Measurements from ENCODE around the gene STRA8. TPM values are rescaled to one million over a fixed set of nuclear protein-coding genes. Genes with fewer than 3 reads are reported as not detected.
A peak's percentile ranks its signal among the peaks of the same experiment; 100 is the strongest.

The STRA8 gene
- total and polyA plus RNA-seq, 4 donors = not detected

GRCh38 chr7:135259702-135260101, 26.1 kb downstream of the STRA8 start:
- Histone ChIP-seq H3K9me3 (ENCODE audit: control insufficient read depth in 4 of 4, insufficient read depth in 3 of 4, low read length in 3 of 4) (peaks cover 0 to 5% (median 0%) of the 10 kb centered on the region in 4 donors), H3K36me3 (ENCODE audit: control insufficient read depth in 4 of 4, insufficient read depth in 4 of 4, low read length in 4 of 4) (no peaks in the 10 kb centered on the region), H3K4me3 (no peak overlapping the region), H3K27ac (ENCODE audit: low read depth in 1 of 2, low read length in 1 of 2) (no peak overlapping the region), H3K4me1 (ENCODE audit: control insufficient read depth in 5 of 5, insufficient read depth in 5 of 5, low read length in 5 of 5) (peaks cover 0 to 22% (median 11%) of the 10 kb centered on the region in 5 donors), H3K9ac (ENCODE audit: insufficient read depth in 1 of 2, low read length in 2 of 2) (no peak overlapping the region), H3K27me3 (ENCODE audit: control insufficient read depth in 3 of 3, insufficient read depth in 3 of 3, low read length in 2 of 3) (no peaks in the 10 kb centered on the region)
- DNase-seq (no peak), ATAC-seq (ENCODE audit: insufficient read depth, low FRiP score) (no peak)
- no peak for TF ChIP-seq CTCF (IDR thresholded peaks at IDR 0.05; ENCODE audit: control extremely low read depth, extremely low read depth)
- 88 to 92% methylated on average over 6 of the region's 6 CpGs for WGBS, 2 donors

GRCh38 chr7:135260470-135260869, 26.8 kb downstream of the STRA8 start:
- Histone ChIP-seq H3K27ac (ENCODE audit: low read depth in 1 of 2, low read length in 1 of 2) (no peak overlapping the region), H3K4me1 (ENCODE audit: control insufficient read depth in 5 of 5, insufficient read depth in 5 of 5, low read length in 5 of 5) (peaks cover 0 to 21% (median 7%) of the 10 kb centered on the region in 5 donors), H3K9ac (ENCODE audit: insufficient read depth in 1 of 2, low read length in 2 of 2) (no peak overlapping the region), H3K4me3 (no peak overlapping the region), H3K36me3 (ENCODE audit: control insufficient read depth in 4 of 4, insufficient read depth in 4 of 4, low read length in 4 of 4) (no peaks in the 10 kb centered on the region), H3K9me3 (ENCODE audit: control insufficient read depth in 4 of 4, insufficient read depth in 3 of 4, low read length in 3 of 4) (peaks cover 0 to 5% (median under 1%) of the 10 kb centered on the region in 4 donors), H3K27me3 (ENCODE audit: control insufficient read depth in 3 of 3, insufficient read depth in 3 of 3, low read length in 2 of 3) (no peaks in the 10 kb centered on the region)
- ATAC-seq (ENCODE audit: insufficient read depth, low FRiP score) (no peak), DNase-seq (peak in 2 of 3 donors; percentile 17 to 27)
- WGBS, 2 donors = 86 to 96% methylated on average over 2 of the region's 2 CpGs
- no peak for TF ChIP-seq CTCF (IDR thresholded peaks at IDR 0.05; ENCODE audit: control extremely low read depth, extremely low read depth)

- no peak for ATAC-seq (ENCODE audit: insufficient read depth, low FRiP score)
- WGBS, 2 donors = 77% methylated on average over 10 of the region's 10 CpGs
- no peak for TF ChIP-seq CTCF (IDR thresholded peaks at IDR 0.05; ENCODE audit: control extremely low read depth, extremely low read depth)
- no peaks in the 10 kb centered on the region for H3K36me3 ChIP-seq (ENCODE audit: control insufficient read depth in 4 of 4, insufficient read depth in 4 of 4, low read length in 4 of 4)
- H3K4me3 ChIP-seq = no peak overlapping the region
- no peak overlapping the region for H3K27ac ChIP-seq (ENCODE audit: low read depth in 1 of 2, low read length in 1 of 2)
- peak; percentile 51 to 86 (median 76) for DNase-seq
- H3K27me3 ChIP-seq (ENCODE audit: control insufficient read depth in 3 of 3, insufficient read depth in 3 of 3, low read length in 2 of 3) = no peaks in the 10 kb centered on the region
- no peak overlapping the region for H3K9ac ChIP-seq (ENCODE audit: insufficient read depth in 1 of 2, low read length in 2 of 2)
- peaks cover 0 to 6% (median 3%) of the 10 kb centered on the region in 4 donors for H3K9me3 ChIP-seq (ENCODE audit: control insufficient read depth in 4 of 4, insufficient read depth in 3 of 4, low read length in 3 of 4)
- H3K4me1 ChIP-seq (ENCODE audit: control insufficient read depth in 5 of 5, insufficient read depth in 5 of 5, low read length in 5 of 5) = peaks cover 0 to 21% (median 7%) of the 10 kb centered on the region in 5 donors
These were observed 27.5 kb downstream of the STRA8 start for GRCh38 chr7:135260930-135261721.

Measured in lung (tissue), 12 donors.